OCI-LY7 (cell line): ENCODE data around the gene COL3A1. TPM values are rescaled to one million over a fixed set of nuclear protein-coding genes. Genes with fewer than 3 reads are reported as not detected.

Experiments used
- BruUV-seq: library from RNA; stranded (reverse); fragments of 400-500 nt; replicated peaks from 2 replicates; lab custom pipeline; 2021; lab: Mats Ljungman, UMichigan
- CTCF ChIA-PET: fragments of 300-600 bp; sonication (Branson Sonifier 250); formaldehyde crosslinking; loops from one replicate; lab custom pipeline; 2022; ENCODE audit warnings: antibody characterized with exemption; ENCODE audit not compliant: unreplicated experiment; lab: Charles Lee
- POLR2A ChIA-PET: fragments of 300-600 bp; sonication (Branson Sonifier 250); formaldehyde crosslinking; loops from one replicate; lab custom pipeline; 2022; ENCODE audit warnings: antibody characterized with exemption; lab: Charles Lee
- DNase-seq: peaks from one replicate; pipeline ENCODE4 v3.0.0-alpha.2; 2015; ENCODE audit warnings: low spot score
- H2AFZ ChIP-seq: fragments of 200-600 bp; sonication (generic), shearing (Covaris generic); 2 replicates; pipeline ENCODE4 v1.6.1; 2014; ENCODE audit warnings: mild to moderate bottlenecking, antibody characterized with exemption, low read length, moderate library complexity
- H3K27ac ChIP-seq: fragments of 200-600 bp; sonication (generic); 2 replicates; pipeline ENCODE4 v1.5.1; 2014; ENCODE audit warnings: mixed run types, low read depth, mild to moderate bottlenecking, moderate library complexity, low read length, inconsistent platforms; ENCODE audit not compliant: poor library complexity, severe bottlenecking
- H3K36me3 ChIP-seq: fragments of 200-600 bp; sonication (generic); 2 replicates; pipeline ENCODE4 v1.6.1; 2014; ENCODE audit warnings: mild to moderate bottlenecking, antibody characterized with exemption, low read length, moderate library complexity, mixed read lengths; ENCODE audit not compliant: insufficient read depth
- H3K4me1 ChIP-seq: fragments of 200-600 bp; sonication (generic); 2 replicates; pipeline ENCODE4 v1.5.1; 2014; ENCODE audit warnings: mild to moderate bottlenecking, low read length; ENCODE audit not compliant: insufficient read depth, poor library complexity, severe bottlenecking
- H3K4me2 ChIP-seq: fragments of 200-600 bp; sonication (generic); 2 replicates; pipeline ENCODE4 v1.6.1; 2014; ENCODE audit warnings: mild to moderate bottlenecking, low read length
- H3K4me3 ChIP-seq: fragments of 200-600 bp; sonication (generic); 2 replicates; pipeline ENCODE4 v1.5.1; 2014; ENCODE audit warnings: mild to moderate bottlenecking, low read depth, low read length; ENCODE audit not compliant: poor library complexity, severe bottlenecking
- H3K79me2 ChIP-seq: fragments of 200-600 bp; sonication (generic); 2 replicates; pipeline ENCODE4 v1.6.1; 2016; ENCODE audit warnings: low read depth, mild to moderate bottlenecking, low read length, moderate library complexity, mixed read lengths; ENCODE audit not compliant: insufficient read depth
- H3K9me2 ChIP-seq: fragments of 200-600 bp; sonication (generic); 2 replicates; pipeline ENCODE4 v1.6.1; 2016; ENCODE audit warnings: mild to moderate bottlenecking, low read length, mixed read lengths; ENCODE audit not compliant: insufficient read depth
- H3K9me3 ChIP-seq: fragments of 200-600 bp; sonication (generic); 2 replicates; pipeline ENCODE4 v1.6.1; 2014; ENCODE audit warnings: mild to moderate bottlenecking, mixed run types, low read length, mixed read lengths
- H4K20me1 ChIP-seq: fragments of 200-600 bp; sonication (generic); 2 replicates; pipeline ENCODE4 v1.6.1; 2014; ENCODE audit warnings: mild to moderate bottlenecking, antibody characterized with exemption, low read length, moderate library complexity, mixed read lengths; ENCODE audit not compliant: insufficient read depth
- CTCF ChIP-seq: fragments of 200-600 bp; sonication (generic); conservative IDR thresholded peaks from 2 replicates; pipeline ENCODE4 v1.5.1; 2014; ENCODE audit warnings: mild to moderate bottlenecking, antibody characterized with exemption, low read length, moderate library complexity, mixed read lengths
- EZH2phosphoT487 ChIP-seq: fragments of 200-600 bp; sonication (generic); IDR thresholded peaks from 2 replicates; pipeline ENCODE4 v1.6.1; 2018; ENCODE audit warnings: low read depth, borderline replicate concordance, mild to moderate bottlenecking, mixed run types, antibody characterized with exemption, low read length, moderate library complexity, mixed read lengths
- intact Hi-C: fragments of 100-400 bp; cut with micrococcal nuclease; formaldehyde crosslinking; loops from one replicate; pipeline ENCODE4 v1.10.0; 2022; ENCODE audit not compliant: unreplicated experiment
- total RNA-seq, 2 experiments: library from RNA; depleted of rRNA in 1 of 2; stranded (reverse); fragments of >200 nt in 1 of 2; shearing (Covaris generic) in 1 of 2; gene quantifications; 2 replicates each; pipeline ENCODE4 v1.2.3, GENCODE V29; 2014 to 2022

COL3A1 gene
- total RNA-seq, 2 experiments from 2014 or later, result not detected

GRCh38 chr2:188984065-188984491 is 9.9 kb downstream of the COL3A1 start:
- Histone ChIP-seq H3K4me1 (no peaks in the 10 kb centered on the region), H4K20me1 (no peaks in the 10 kb centered on the region), H3K4me2 (no peak overlapping the region), H3K4me3 (no peak overlapping the region), H3K27ac (no peak overlapping the region), H3K9me2 (no peaks in the 10 kb centered on the region), H3K79me2 (no peaks in the 10 kb centered on the region), H3K36me3 (no peaks in the 10 kb centered on the region), H3K9me3 (no peaks in the 10 kb centered on the region), H2AFZ (no peak overlapping the region)
- POLR2A ChIA-PET, result interaction anchor here (0.6 to 0.7 kb wide), 2 partner anchors 42 to 459 kb away, joined by 3 read pairs; no protein-coding TSS in a partner anchor
- no peak for DNase-seq
- TF ChIP-seq CTCF, result no peak
- TF ChIP-seq EZH2phosphoT487, result no peak
- CTCF ChIA-PET, result no interaction called here
- intact Hi-C loops, result loop anchor here (10.0 kb wide), 1 partner anchor 431 kb away; no protein-coding TSS in a partner anchor
- no TSS peak for BruUV-seq

GRCh38 chr2:188984680-188985079 is 10.5 kb downstream of the COL3A1 start:
- BruUV-seq, result no TSS peak
- no peak overlapping the region for H2AFZ ChIP-seq
- H3K27ac ChIP-seq, result no peak overlapping the region
- no peaks in the 10 kb centered on the region for H3K9me3 ChIP-seq
- intact Hi-C loops, result loop anchor here (10.0 kb wide), 1 partner anchor 430 kb away; no protein-coding TSS in a partner anchor
- H3K4me3 ChIP-seq, result no peak overlapping the region
- POLR2A ChIA-PET, result no interaction called here
- no peak overlapping the region for H3K4me2 ChIP-seq
- H3K79me2 ChIP-seq, result no peaks in the 10 kb centered on the region
- no peak for DNase-seq
- TF ChIP-seq EZH2phosphoT487 (no peak), CTCF (no peak)
- H4K20me1 ChIP-seq, result no peaks in the 10 kb centered on the region
- no peaks in the 10 kb centered on the region for H3K4me1 ChIP-seq
- H3K9me2 ChIP-seq, result no peaks in the 10 kb centered on the region
- no peaks in the 10 kb centered on the region for H3K36me3 ChIP-seq
- CTCF ChIA-PET, result no interaction called here

GRCh38 chr2:188986839-188987238 is 12.7 kb downstream of the COL3A1 start:
- Histone ChIP-seq H3K4me2 (no peak overlapping the region), H3K9me2 (no peaks in the 10 kb centered on the region), H3K9me3 (no peaks in the 10 kb centered on the region), H3K4me3 (no peak overlapping the region), H3K36me3 (no peaks in the 10 kb centered on the region), H2AFZ (no peak overlapping the region), H3K4me1 (no peaks in the 10 kb centered on the region), H4K20me1 (no peaks in the 10 kb centered on the region), H3K27ac (no peak overlapping the region), H3K79me2 (no peaks in the 10 kb centered on the region)
- intact Hi-C loops, result loop anchor here (10.0 kb wide), 1 partner anchor 428 kb away; no protein-coding TSS in a partner anchor
- POLR2A ChIA-PET, result no interaction called here
- TF ChIP-seq EZH2phosphoT487 (no peak), CTCF (no peak)
- no TSS peak for BruUV-seq
- CTCF ChIA-PET, result no interaction called here
- DNase-seq, result no peak
